HCT116 (cell line): ENCODE data around the gene ASPRV1. TPM values are rescaled to one million over a fixed set of nuclear protein-coding genes. Genes with fewer than 3 reads are reported as not detected.
A peak's percentile ranks its signal among the peaks of the same experiment; 100 is the strongest.

Experiments used
- ATAC-seq: fragments of 200-7000 bp; cut with Tn5 transposase; 2 replicates; pipeline ENCODE4 v1.9.1; 2020; ENCODE audit warnings: mild to moderate bottlenecking, moderate library complexity
- BruUV-seq: library from RNA; stranded (reverse); fragments of 400-500 nt; replicated peaks from 2 replicates; lab custom pipeline; 2021; lab: Mats Ljungman, UMichigan
- CTCF ChIA-PET: fragments of 300-600 bp; sonication (Branson Sonifier 250); formaldehyde crosslinking; loops from one replicate; lab custom pipeline; 2021; ENCODE audit warnings: antibody characterized with exemption; lab: Charles Lee
- POLR2A ChIA-PET: fragments of 300-600, 350-600 bp; sonication (Branson Sonifier 250); formaldehyde crosslinking; loops from one replicate; lab custom pipeline; 2021; ENCODE audit warnings: antibody characterized with exemption; lab: Charles Lee
- RAD21 ChIA-PET, 2 experiments: fragments of 300-600 bp; sonication (Branson Sonifier 250); formaldehyde crosslinking; loops; one replicate each; lab custom pipeline; 2023; ENCODE audit warnings: low total read pairs in 2 of 2; ENCODE audit not compliant: uncharacterized antibody in 2 of 2, unreplicated experiment in 2 of 2, low non-redundant PET in 1 of 2; lab: Charles Lee
- DNase-seq: peaks from one replicate; pipeline ENCODE4 v3.0.0-alpha.2; 2010; ENCODE audit warnings: low read depth, low spot score
- H2AFZ ChIP-seq: fragments of 200-600 bp; shearing (Covaris generic), sonication (generic); 2 replicates; pipeline ENCODE4 v1.6.1; 2017; ENCODE audit warnings: low read depth, mixed run types, mixed read lengths, antibody characterized with exemption, low read length; ENCODE audit not compliant: poor library complexity, severe bottlenecking
- H3K27ac ChIP-seq: 2 replicates; pipeline ENCODE4 v1.5.1; 2012; ENCODE audit warnings: low read depth, low read length
- H3K27me3 ChIP-seq: fragments of 200-600 bp; sonication (generic); 2 replicates; pipeline ENCODE4 v1.6.1; 2016; ENCODE audit warnings: mixed run types, low read length, mixed read lengths; ENCODE audit not compliant: insufficient read depth
- H3K36me3 ChIP-seq, 2 experiments: fragments of 200-500 bp in 1 of 2; fragments of 200-600 bp in 1 of 2; sonication (Bioruptor generic) in 1 of 2; sonication (generic) in 1 of 2; 2 replicates each; pipeline versions ENCODE4 v1.5.1 to v1.6.1; 2014 to 2016; ENCODE audit warnings: low read length in 2 of 2, inconsistent platforms in 1 of 2, mixed read lengths in 1 of 2, mixed run types in 1 of 2; ENCODE audit not compliant: insufficient read depth in 2 of 2, control insufficient read depth in 1 of 2
- H3K4me1 ChIP-seq, 2 experiments: fragments of 200-600 bp in 1 of 2; sonication (generic) in 1 of 2; 2 replicates each; pipeline versions ENCODE4 v1.5.1 to v1.6.1; 2012 to 2017; ENCODE audit warnings: low read length in 2 of 2, inconsistent platforms in 1 of 2, mild to moderate bottlenecking in 1 of 2, mixed read lengths in 1 of 2, mixed run types in 1 of 2, moderate library complexity in 1 of 2; ENCODE audit not compliant: insufficient read depth in 2 of 2, control insufficient read depth in 1 of 2
- H3K4me2 ChIP-seq: fragments of 200-600 bp; sonication (generic); 2 replicates; pipeline ENCODE4 v1.6.1; 2017; ENCODE audit warnings: mixed run types, low read length, mixed read lengths
- H3K4me3 ChIP-seq, 2 experiments: fragments of 200-600 bp in 1 of 2; sonication (generic) in 1 of 2; replicated peaks in 1 of 2; 2 replicates each; pipeline ENCODE4 v1.5.1; 2011 to 2016; ENCODE audit warnings: low read length in 2 of 2, control low read depth in 1 of 2, low read depth in 1 of 2, mild to moderate bottlenecking in 1 of 2, mixed read lengths in 1 of 2, mixed run types in 1 of 2
- H3K79me2 ChIP-seq: fragments of 200-600 bp; sonication (generic); 2 replicates; pipeline ENCODE4 v1.6.1; 2017; ENCODE audit warnings: mild to moderate bottlenecking, mixed run types, low read length, moderate library complexity, mixed read lengths; ENCODE audit not compliant: insufficient read depth
- H3K9ac ChIP-seq: fragments of 200-600 bp; sonication (generic); 2 replicates; pipeline ENCODE4 v1.6.1; 2016; ENCODE audit warnings: low read length, mixed read lengths
- H3K9me2 ChIP-seq: fragments of 200-600 bp; sonication (generic), shearing (Covaris generic); 2 replicates; pipeline ENCODE4 v1.6.1; 2017; ENCODE audit warnings: mixed run types, mild to moderate bottlenecking, moderate library complexity; ENCODE audit not compliant: insufficient read depth
- H3K9me3 ChIP-seq, 2 experiments: fragments of 200-500 bp in 1 of 2; fragments of 200-600 bp in 1 of 2; sonication (Bioruptor generic) in 1 of 2; sonication (generic) in 1 of 2; 2 replicates each; pipeline ENCODE4 v1.6.1; 2014 to 2017; ENCODE audit warnings: low read length in 2 of 2, mixed read lengths in 2 of 2, inconsistent platforms in 1 of 2, low read depth in 1 of 2, mild to moderate bottlenecking in 1 of 2, mixed run types in 1 of 2, moderate library complexity in 1 of 2; ENCODE audit not compliant: control insufficient read depth in 1 of 2, insufficient read depth in 1 of 2
- H4K20me1 ChIP-seq: fragments of 200-600 bp; sonication (generic), shearing (Covaris generic); 2 replicates; pipeline ENCODE4 v1.6.1; 2017; ENCODE audit warnings: mixed run types, mild to moderate bottlenecking, moderate library complexity; ENCODE audit not compliant: insufficient read depth
- ATF3 ChIP-seq: IDR thresholded peaks from 2 replicates; pipeline ENCODE4 v1.6.1; 2012
- CBX3 ChIP-seq: IDR thresholded peaks from 2 replicates; pipeline ENCODE4 v1.6.1; 2012; ENCODE audit warnings: low read depth
- FOSL1 ChIP-seq: IDR thresholded peaks from 2 replicates; pipeline ENCODE4 v1.6.1; 2012; ENCODE audit warnings: low read depth
- JUND ChIP-seq: IDR thresholded peaks from 2 replicates; pipeline ENCODE4 v1.6.1; 2012
- MAX ChIP-seq: IDR thresholded peaks from 2 replicates; pipeline ENCODE4 v1.6.1; 2012
- POLR2AphosphoS5 ChIP-seq: IDR thresholded peaks from 2 replicates; pipeline ENCODE4 v1.6.1; 2011; ENCODE audit warnings: mild to moderate bottlenecking, low read depth, low read length, moderate library complexity
- RAD21 ChIP-seq: IDR thresholded peaks from 2 replicates; pipeline ENCODE4 v1.6.1; 2012; ENCODE audit warnings: low read depth, mild to moderate bottlenecking
- SP1 ChIP-seq: IDR thresholded peaks from 2 replicates; pipeline ENCODE4 v1.6.1; 2012; ENCODE audit warnings: low read depth
- TCF7L2 ChIP-seq: IDR thresholded peaks from 2 replicates; pipeline ENCODE4 v1.7.0; 2011; ENCODE audit warnings: borderline replicate concordance, inconsistent platforms; ENCODE audit not compliant: insufficient read depth, insufficient read length; ENCODE audit errors: extremely low read depth
- YY1 ChIP-seq: IDR thresholded peaks from 2 replicates; pipeline ENCODE4 v1.6.1; 2011; ENCODE audit warnings: low read length, low read depth, moderate library complexity, mild to moderate bottlenecking; ENCODE audit not compliant: insufficient replicate concordance; ENCODE audit errors: extremely low read depth
- intact Hi-C: fragments of 100-400 bp; cut with micrococcal nuclease; formaldehyde crosslinking; loops from 2 replicates; pipeline ENCODE4 v1.10.0; 2022
- total RNA-seq: library from RNA; stranded (reverse); gene quantifications from one replicate; pipeline ENCODE4 v1.2.1, GENCODE V29; 2021; ENCODE audit not compliant: unreplicated experiment

ASPRV1 gene
- total RNA-seq, 1 experiment from 2014 or later: 1.1 TPM

- ChIA-PET POLR2A (interaction anchor here (1.6 kb wide), 1 partner anchor 83 kb away, joined by 9 read pairs; the partner anchor contains the start of gene MXD1), CTCF (no interaction called here), RAD21 (no interaction called here)
- Histone ChIP-seq H3K4me1 (peaks cover 19 to 41% of the 10 kb centered on the region in 2 experiments), H3K4me2 (peak overlapping the region; percentile 83), H3K9ac (peak overlapping the region; percentile 52), H3K9me2 (no peaks in the 10 kb centered on the region), H2AFZ (peak overlapping the region; percentile 88), H3K36me3 (no peaks in the 10 kb centered on the region), H3K79me2 (no peaks in the 10 kb centered on the region), H3K27me3 (no peaks in the 10 kb centered on the region), H3K4me3 (peak overlapping the region in 1 of 2 experiments; percentile 39; a peak in 1 of 4 replicates), H4K20me1 (no peaks in the 10 kb centered on the region), H3K9me3 (no peaks in the 10 kb centered on the region), H3K27ac (peak overlapping the region; percentile 43)
- peak; percentile 10; the same call in 1 of the 2 replicates for TF ChIP-seq MAX
- peak; percentile 67 for TF ChIP-seq YY1
- TF ChIP-seq CBX3: no peak
- TF ChIP-seq POLR2AphosphoS5: peak; percentile 27; the same call in 1 of the 2 replicates
- TF ChIP-seq SP1: peak; percentile 37; the same call in 1 of the 2 replicates
- peak; percentile 56 for TF ChIP-seq JUND
- no peak for TF ChIP-seq ATF3
- TF ChIP-seq RAD21: 0 out of 2 replicates have a peak, but pooled peaks have one; percentile 9
- peak; percentile 62; the same call in 1 of the 2 replicates for TF ChIP-seq FOSL1
- no peak for TF ChIP-seq TCF7L2
- intact Hi-C loops: no loop called here
- peak; percentile 85 for ATAC-seq
- DNase-seq: peak; percentile 57
- BruUV-seq: no TSS peak
Observed at GRCh38 chr2:69997015-69997830, 35.8 kb upstream of the ASPRV1 start.
